GM18870 (cell line): ENCODE measurements around the gene PRR20C.
"Not testable (repeated sequence)": the region's sequence is repeated elsewhere in the genome, so short reads cannot be mapped to it uniquely, and the experiment has no call there.

ENCODE experiments used
- ATAC-seq: cut with Tn5 transposase; IDR thresholded peaks from one replicate; pipeline ENCODE4 v1.9.1; 2021; ENCODE audit warnings: moderate library complexity; ENCODE audit not compliant: unreplicated experiment

Gene PRR20C

DNA sequence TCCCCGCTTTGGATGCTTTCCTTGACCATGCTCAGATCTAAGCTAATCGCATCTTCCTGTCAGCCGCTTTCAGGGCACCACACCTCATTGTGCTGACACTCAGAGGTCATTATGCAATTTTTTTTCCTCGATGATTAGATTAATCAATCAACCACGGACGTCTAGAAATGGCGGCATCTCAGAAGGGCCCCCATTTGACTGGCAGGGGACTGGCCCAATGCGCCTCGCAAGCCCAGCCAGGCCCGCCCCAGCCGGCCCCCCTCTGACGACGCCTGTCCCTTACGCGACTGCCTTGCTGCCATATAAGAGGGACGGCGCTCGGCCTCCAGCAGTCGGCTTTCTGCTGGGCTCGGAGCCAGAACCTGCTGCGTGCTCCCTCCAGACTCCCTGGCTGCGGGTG, at the start of gene PRR20C:
TSS of gene PRR20C (plus strand) at position 301 of the 400 bp plus-strand sequence. CDS start 387 bp downstream, outside the sequence.
- not testable (repeated sequence) for ATAC-seq

DNA sequence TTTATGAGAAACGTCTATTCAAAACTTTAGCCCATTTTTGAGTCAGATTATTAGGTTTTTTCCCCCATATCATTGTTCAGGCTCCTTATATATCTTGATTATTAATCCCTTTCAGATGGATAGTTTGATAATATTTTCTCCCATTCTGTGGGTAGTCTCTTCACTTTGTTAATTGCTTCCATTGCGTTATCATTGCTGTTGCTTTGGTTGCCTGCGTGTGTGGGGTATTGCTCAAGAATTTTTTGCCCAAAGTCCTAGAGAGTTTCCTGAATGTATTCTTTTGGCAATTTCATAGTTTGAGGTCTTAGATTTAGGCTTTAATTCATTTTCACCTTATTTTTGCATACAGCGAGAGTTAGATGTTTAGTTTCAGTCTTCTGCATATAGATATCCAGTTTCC, 38.9 kb upstream of the PRR20C start:
- no peak for ATAC-seq

GRCh38 chr13:57123681-57124080, 30.2 kb upstream of the PRR20C start:
- no peak for ATAC-seq

- no peak for ATAC-seq
These were observed 25.0 kb upstream of the PRR20C start for GRCh38 chr13:57128909-57129308.

DNA sequence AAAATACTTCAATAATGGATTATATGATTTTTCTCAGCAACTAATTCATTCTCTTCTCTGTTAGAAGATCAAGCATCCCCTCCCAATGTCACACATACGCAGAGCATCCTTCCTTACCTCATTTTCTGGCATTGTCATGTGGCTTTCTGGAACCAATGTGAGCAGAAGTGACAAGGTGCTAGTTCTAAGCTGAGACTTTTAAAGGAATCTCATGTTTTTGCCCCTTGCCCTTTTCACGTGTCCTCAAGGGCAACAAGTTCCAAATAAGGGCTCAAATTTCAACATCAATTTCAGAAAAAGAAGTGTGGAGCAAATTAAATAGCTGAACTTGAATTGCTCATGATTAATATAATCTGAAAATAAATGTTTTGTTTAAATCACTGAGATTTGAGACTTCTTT, 17.8 kb upstream of the PRR20C start:
- no peak for ATAC-seq

- ATAC-seq, result no peak
These were observed 16.3 kb upstream of the PRR20C start for GRCh38 chr13:57137585-57137984.

DNA sequence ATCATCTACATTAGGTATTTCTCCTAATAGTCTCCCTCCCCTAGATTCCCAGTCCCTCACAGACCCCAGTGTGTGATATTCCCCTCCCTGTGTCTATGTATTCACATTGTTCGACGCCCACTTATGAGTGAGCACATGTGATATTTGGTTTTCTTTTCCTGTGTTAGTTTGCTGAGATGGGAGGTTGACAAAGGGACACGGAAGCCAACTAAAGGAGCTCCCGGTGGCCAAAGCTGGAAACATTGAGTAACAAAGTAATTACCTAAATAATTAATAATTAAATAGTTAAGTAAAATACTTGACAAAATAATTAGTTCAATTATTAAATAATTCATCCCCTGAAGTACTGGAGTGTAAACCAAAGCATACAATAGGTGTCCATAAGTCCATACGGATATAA, 14.9 kb upstream of the PRR20C start:
- ATAC-seq, result no peak

GRCh38 chr13:57139781-57140180, 14.1 kb upstream of the PRR20C start:
- ATAC-seq, result not testable (repeated sequence)

- not testable (repeated sequence) for ATAC-seq
These were observed 13.5 kb upstream of the PRR20C start, which contains the start of gene PRR20A for GRCh38 chr13:57140235-57140968. PRR20A (plus strand) TSS chr13:57140918; CDS start chr13:57141305, 387 bp downstream.

- not testable (repeated sequence) for ATAC-seq
These were observed 6.7 kb upstream of the PRR20C start, which contains the start of gene PRR20B for GRCh38 chr13:57147188-57147587. PRR20B (plus strand) TSS chr13:57147488; CDS start chr13:57147875, 387 bp downstream.

- ATAC-seq, result not testable (repeated sequence)
These were observed 5.8 kb upstream of the PRR20C start for GRCh38 chr13:57148106-57148505.

DNA sequence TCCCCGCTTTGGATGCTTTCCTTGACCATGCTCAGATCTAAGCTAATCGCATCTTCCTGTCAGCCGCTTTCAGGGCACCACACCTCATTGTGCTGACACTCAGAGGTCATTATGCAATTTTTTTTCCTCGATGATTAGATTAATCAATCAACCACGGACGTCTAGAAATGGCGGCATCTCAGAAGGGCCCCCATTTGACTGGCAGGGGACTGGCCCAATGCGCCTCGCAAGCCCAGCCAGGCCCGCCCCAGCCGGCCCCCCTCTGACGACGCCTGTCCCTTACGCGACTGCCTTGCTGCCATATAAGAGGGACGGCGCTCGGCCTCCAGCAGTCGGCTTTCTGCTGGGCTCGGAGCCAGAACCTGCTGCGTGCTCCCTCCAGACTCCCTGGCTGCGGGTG, 6.5 kb downstream of the PRR20C start, which contains the start of gene PRR20D:
TSS of gene PRR20D (plus strand) at position 301 of the 400 bp plus-strand sequence. CDS start 387 bp downstream, outside the sequence.
- ATAC-seq, result not testable (repeated sequence)

- ATAC-seq, result not testable (repeated sequence)
These were observed 13.0 kb downstream of the PRR20C start, which contains the start of gene PRR20E for GRCh38 chr13:57166897-57167296. PRR20E (plus strand) TSS chr13:57167197; CDS start chr13:57167584, 387 bp downstream.

DNA sequence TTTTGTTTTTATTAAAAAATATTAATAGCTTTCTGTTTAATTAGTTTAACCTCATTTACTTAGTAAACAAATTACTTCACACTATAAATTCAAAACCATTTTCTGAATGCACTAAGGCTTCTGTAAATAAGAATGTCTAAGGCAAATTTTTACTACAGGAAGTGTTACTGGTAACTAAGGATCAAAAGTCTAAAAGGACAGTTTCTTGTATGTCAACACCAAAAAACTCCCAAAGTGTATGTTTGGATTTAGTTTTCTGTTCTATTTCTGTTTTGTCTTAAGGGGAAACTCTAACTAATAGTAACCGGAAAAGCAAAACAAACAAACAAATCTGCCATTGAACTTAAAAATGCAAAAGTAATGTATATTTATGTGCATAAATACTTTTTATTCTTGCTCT, 37.8 kb downstream of the PRR20C start:
- no peak for ATAC-seq
